ENCODE measurements around the gene SLC9A4. TPM values are rescaled to one million over a fixed set of nuclear protein-coding genes. Genes with fewer than 3 reads are reported as not detected.

Gene SLC9A4
- not detected in 2 replicates for total RNA-seq

GRCh38 chr2:102473020-102473419 lies at the start of gene SLC9A4:
Gene SLC9A4 (plus strand): TSS chr2:102473226. CDS start chr2:102473760, 534 bp downstream.

Small RNA genes within 50 kb of the gene (small RNA-seq; reads per million reads assigned to genes)
- gene MIR4772 = not detected

Other genes starting within 250 kb of the SLC9A4 start
- gene IL1RL1, start 161.7 kb upstream of the SLC9A4 start, total RNA-seq = under 0.01 and 0.39 TPM in 2 replicates
- 0.73 and 2.2 TPM in 2 replicates for gene IL18R1, start 117.4 kb upstream of the SLC9A4 start, total RNA-seq
- not detected in 2 replicates for gene IL18RAP, start 50.1 kb upstream of the SLC9A4 start, total RNA-seq
- gene SLC9A2, start 146.3 kb downstream of the SLC9A4 start, total RNA-seq = under 0.01 TPM in 2 replicates

Measured in subcutaneous preadipocyte (primary cell).